ENCODE measurements around the gene AQP3.
"Not testable (repeated sequence)": the region's sequence is repeated elsewhere in the genome, so short reads cannot be mapped to it uniquely, and the experiment has no call there.

Gene AQP3

GRCh38 chr9:33446946-33447798 is at the start of gene AQP3:
AQP3 (minus strand) TSS chr9:33447593; CDS start chr9:33447530, 63 bp downstream.
- CTCF ChIA-PET, result interaction anchor here (0.8 to 11.3 kb wide), 14 partner anchors 10 to 91 kb away, joined by 3 to 174 read pairs (median 4); partner anchors contain the start of gene NOL6
- TF ChIP-seq CTCF (IDR thresholded peaks at IDR 0.05; ENCODE audit: control extremely low read depth, extremely low read depth, low read depth, missing control alignments), result peak; percentile 22
- POLR2A ChIA-PET, result interaction anchor here (1.7 kb wide), 1 partner anchor 27 kb away, joined by 6 read pairs; the partner anchor contains the start of gene NOL6
- DNase-seq (ENCODE audit: extremely low spot score), result peak; percentile 65

- POLR2A ChIA-PET; DNase-seq (ENCODE audit: extremely low spot score): not testable (repeated sequence)
- CTCF ChIA-PET, result interaction anchor here (1.2 kb wide), 1 partner anchor 28 kb away, joined by 3 read pairs; no protein-coding TSS in a partner anchor
These were observed 46.4 kb upstream of the AQP3 start for GRCh38 chr9:33493819-33494218.

- no peak for TF ChIP-seq CTCF (IDR thresholded peaks at IDR 0.05; ENCODE audit: control extremely low read depth, extremely low read depth, low read depth, missing control alignments)
- ChIA-PET CTCF (interaction anchor here (1.5 kb wide), 2 partner anchors 22 to 73 kb away, joined by 4 to 6 read pairs; no protein-coding TSS in a partner anchor), POLR2A (no interaction called here)
- no peak for DNase-seq (ENCODE audit: extremely low spot score)
These were observed 41.7 kb upstream of the AQP3 start for GRCh38 chr9:33489066-33489465.

- POLR2A ChIA-PET; DNase-seq (ENCODE audit: extremely low spot score): not testable (repeated sequence)
- CTCF ChIA-PET, result interaction anchor here (1.6 kb wide), 1 partner anchor 19 kb away, joined by 4 read pairs; no protein-coding TSS in a partner anchor
These were observed 37.9 kb upstream of the AQP3 start for GRCh38 chr9:33485312-33485711.

GRCh38 chr9:33480976-33481375 is 33.6 kb upstream of the AQP3 start:
- DNase-seq (ENCODE audit: extremely low spot score), result no peak
- TF ChIP-seq CTCF (IDR thresholded peaks at IDR 0.05; ENCODE audit: control extremely low read depth, extremely low read depth, low read depth, missing control alignments), result no peak
- ChIA-PET POLR2A (no interaction called here), CTCF (interaction anchor here (10.0 kb wide), 1 partner anchor 17 kb away, joined by 98 read pairs; no protein-coding TSS in a partner anchor)

GRCh38 chr9:33480106-33480505 is 32.7 kb upstream of the AQP3 start:
- DNase-seq (ENCODE audit: extremely low spot score), result no peak
- TF ChIP-seq CTCF (IDR thresholded peaks at IDR 0.05; ENCODE audit: control extremely low read depth, extremely low read depth, low read depth, missing control alignments), result no peak
- CTCF ChIA-PET, result interaction anchor here (0.6 to 10.0 kb wide), 4 partner anchors 12 to 65 kb away, joined by 3 to 98 read pairs (median 4); no protein-coding TSS in a partner anchor
- POLR2A ChIA-PET, result no interaction called here

- no peak for TF ChIP-seq CTCF (IDR thresholded peaks at IDR 0.05; ENCODE audit: control extremely low read depth, extremely low read depth, low read depth, missing control alignments)
- DNase-seq (ENCODE audit: extremely low spot score), result no peak
- POLR2A ChIA-PET, result no interaction called here
- CTCF ChIA-PET, result interaction anchor here (1.1 to 10.0 kb wide), 2 partner anchors 12 to 26 kb away, joined by 3 to 98 read pairs; no protein-coding TSS in a partner anchor
These were observed 29.1 kb upstream of the AQP3 start for GRCh38 chr9:33476503-33476902.

Data from GM10248 (cell line).